ENCODE data around the gene EGFL7.

EGFL7 gene

DNA sequence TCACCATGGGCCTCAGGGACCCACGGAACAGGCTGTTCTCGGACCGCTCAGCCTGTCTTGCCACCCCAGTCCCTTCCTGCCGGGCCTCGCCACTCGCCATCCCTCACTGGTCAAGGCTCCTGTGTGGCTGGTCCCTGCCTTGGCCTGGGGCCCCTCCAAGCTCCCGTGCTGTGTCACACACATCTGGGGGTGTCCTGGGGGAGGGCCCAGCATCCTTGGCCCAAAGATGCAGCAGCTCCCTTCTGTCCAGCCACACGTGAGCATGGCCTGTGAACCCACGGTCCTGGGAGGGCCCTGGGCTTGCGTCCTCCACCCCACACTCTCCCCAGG lies 425 bp upstream of the EGFL7 start:
- no peak for DNase-seq

DNA sequence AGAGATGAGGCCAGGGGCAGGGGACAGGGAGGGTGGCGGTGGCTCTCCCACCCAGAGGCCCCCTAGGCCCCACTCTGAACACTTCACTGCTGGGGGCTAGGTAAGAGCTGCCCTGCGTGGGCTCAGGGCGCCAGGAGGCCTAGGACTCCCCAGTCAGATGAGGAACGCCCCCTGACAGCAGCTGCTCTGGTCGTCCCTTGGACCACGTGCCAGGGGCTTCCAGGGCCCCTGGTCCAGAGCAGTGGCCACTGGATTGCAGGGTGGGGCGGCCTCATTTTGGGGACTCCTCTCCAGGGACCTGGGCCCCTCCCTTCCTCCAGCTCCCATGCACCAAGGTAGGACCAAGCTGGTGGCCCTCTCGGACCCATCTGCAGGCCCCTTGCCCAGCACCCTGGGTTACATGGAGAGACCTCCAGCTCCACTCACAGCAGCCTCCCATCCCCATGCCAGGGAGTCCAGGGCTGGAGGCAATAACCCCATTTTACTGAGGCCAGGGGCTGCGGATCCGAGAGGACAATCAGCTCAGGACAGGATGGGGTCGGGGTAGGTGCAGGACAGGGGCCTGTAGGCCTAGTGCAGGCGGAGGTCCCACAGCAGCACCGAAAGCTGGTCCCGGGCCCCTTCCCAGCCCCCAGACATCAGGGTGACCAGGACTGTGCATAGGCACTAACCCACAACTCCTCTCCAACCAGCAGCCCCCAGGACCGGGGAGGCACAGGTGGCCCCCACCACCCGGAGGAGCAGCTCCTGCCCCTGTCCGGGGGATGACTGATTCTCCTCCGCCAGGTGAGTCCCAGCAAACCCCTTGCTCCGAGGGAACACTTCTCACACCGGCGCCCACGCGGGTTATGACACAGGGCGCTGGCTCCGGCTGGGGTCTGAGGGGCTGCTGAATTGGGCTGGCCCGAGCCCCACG lies 1.5 kb downstream of the EGFL7 start:
- DNase-seq: no peak

DNA sequence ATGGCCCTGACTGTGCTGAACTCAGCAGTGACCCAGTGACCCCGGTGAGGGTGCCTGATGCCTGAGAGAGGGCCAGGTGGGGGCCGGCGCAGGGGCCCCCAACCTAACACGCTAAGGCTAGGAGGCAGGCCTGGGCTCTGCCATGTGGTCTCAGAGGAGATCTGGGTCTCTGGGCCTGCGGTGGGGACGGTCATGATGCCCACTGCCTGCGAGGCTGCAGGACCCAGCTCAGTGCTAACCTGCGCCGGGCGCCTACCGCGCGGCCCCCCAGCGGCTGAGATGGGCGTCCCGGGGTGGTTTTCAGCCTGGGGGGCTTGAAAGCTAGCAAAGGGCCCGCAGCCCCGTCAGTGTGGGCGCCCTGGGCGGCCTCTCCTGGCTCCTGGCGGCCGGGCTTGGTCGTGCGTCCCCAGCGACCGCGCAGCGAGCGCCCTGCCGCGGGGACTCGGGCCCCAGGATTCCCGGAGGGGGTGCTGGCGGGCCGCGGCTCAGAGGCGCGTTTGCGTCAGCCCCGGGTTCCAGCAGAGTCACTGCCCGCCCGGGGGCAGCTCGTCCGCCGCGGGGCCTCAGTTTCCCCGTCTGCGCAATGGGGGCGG lies 2.5 kb downstream of the EGFL7 start:
- no peak for DNase-seq

DNA sequence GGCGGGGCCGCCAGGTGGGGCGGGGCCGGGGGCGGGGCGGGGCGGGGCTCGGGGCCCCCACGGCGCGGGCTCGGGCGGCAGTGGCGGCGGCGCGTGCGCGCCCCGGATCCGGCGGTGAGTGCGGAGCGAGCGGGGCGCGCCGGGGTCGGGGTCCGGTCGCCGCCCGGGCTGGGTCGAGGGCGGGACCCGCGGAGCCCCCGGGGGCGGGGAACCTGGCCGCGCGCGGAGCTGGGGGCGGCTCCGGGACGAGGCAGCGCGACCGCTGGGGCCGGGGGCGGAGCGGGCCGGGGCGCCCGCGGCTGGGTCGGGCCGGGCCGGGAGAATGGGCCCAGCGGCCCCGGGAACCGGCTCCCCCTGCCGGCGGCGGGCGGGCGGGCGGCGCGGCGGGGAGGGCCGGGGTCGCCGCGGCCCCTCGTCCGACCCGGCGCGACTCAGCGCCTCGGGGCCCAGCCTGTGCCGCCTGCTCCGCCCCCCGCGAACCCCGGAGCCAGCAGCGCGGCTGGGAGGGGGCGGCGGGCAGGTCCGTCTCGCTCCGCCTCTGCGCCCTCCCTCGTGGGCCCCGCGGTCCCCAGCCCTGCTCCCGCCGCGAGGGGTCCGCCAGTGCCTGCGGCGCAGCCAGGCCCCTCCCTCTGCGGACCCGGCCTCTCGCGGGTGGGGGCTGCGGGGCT lies 3.1 kb downstream of the EGFL7 start:
- DNase-seq: no peak

DNA sequence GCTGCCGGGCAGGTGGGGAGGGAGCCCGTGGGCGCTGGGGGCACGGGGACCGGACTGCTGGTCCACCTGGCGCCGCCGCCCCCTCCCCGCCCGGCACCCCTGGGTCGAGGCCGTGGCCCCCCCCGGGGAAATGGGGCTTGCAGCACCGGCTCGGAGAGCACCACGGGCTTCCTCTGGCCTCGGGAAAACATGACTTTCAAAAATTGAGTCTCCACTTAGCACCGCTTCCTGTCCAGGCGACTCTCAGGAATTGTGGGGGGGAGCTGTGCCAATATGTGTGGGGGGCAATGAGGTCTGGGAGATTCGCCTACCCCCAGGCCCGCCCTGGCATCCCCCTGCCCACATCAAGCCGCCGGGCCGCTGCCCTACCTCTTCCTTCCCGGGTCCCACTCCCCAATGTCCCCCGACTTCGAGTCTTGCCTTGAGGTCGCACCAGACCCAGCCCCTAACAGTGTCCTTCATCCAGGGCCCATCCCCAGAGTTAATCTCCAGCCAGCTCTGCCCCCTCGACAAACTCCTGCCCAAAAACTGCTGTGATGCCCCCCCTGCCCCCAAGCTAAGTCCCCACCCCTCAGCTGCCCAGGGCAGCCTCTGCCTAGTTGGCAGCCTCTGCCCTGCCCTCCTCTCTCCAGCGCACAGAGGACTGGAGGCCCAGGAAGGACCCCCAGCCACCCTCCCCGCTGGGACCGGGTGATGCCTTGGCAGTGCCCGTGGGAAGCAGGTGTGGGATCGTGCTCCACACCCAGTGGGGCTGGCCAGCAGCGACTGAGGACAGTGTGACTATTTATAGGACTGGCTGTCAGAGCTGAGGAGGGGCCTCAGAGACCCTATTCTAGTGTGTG lies 3.9 kb downstream of the EGFL7 start:
- DNase-seq: no peak

DNA sequence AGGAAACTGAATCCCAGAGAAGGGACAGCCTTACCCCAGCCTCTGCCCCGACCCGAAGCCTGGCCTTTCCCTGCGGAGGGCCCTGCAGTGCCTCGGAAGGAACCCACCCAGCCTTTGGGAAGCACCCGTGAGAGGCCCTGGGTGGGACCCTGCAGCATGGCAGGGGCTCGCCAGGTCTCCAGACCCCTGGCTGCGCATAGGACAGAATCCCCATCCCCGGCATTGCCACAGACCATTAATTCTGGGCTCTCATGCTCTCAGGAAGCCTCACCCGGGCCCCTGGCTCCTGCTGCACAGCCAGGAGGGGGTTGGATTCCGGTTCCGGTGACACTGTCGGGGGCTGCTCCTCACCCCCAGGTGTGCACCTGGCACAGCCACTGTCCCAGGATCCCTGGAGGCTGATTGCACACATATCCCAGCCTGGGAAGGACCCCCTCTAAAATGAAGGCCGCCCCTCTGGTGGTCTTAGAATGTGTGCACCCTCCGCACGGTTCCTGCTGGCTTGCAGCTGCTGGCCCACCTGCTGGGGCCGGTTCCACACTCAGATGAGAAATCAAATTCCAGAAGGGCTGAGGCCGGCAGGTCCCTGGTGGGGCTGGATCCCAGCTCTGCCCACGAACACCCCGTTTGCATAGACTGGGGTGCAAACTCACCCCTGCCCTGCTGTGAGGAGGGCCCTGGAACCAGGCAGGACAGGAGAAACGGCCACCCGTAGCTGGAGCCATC lies 4.7 kb downstream of the EGFL7 start:
- DNase-seq: no peak

DNA sequence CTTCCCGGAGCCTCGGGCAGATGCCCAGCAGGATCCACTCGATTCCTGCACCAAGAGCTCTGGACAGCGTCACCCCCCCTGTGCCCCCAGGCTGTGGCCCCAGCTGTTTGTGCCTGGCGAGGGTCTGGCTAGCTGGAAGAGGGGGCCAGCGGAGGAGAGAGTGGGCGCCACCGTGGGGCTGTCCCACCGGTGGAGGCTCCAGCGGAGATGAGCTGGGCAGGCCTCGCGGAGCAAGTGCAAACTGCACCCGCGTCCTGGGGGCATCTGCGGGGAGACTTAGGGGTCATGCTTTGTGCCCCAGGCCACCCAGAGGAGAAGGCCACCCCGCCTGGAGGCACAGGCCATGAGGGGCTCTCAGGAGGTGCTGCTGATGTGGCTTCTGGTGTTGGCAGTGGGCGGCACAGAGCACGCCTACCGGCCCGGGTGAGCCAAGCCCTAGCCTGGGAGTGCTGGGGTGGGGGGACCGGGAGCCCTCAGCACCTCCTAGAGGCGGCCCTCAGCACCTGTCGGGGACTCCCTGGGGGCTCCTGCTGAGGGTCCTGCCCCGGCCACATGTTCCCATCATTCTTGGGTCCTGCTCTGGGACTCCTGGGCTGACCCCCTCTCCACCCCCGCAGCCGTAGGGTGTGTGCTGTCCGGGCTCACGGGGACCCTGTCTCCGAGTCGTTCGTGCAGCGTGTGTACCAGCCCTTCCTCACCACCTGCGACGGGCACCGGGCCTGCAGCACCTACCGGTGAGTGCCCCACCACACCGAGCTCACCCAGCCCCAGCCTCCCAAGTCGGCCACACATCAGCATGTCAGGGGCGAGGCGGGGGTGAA lies 5.4 kb downstream of the EGFL7 start:
- DNase-seq: no peak

DNA sequence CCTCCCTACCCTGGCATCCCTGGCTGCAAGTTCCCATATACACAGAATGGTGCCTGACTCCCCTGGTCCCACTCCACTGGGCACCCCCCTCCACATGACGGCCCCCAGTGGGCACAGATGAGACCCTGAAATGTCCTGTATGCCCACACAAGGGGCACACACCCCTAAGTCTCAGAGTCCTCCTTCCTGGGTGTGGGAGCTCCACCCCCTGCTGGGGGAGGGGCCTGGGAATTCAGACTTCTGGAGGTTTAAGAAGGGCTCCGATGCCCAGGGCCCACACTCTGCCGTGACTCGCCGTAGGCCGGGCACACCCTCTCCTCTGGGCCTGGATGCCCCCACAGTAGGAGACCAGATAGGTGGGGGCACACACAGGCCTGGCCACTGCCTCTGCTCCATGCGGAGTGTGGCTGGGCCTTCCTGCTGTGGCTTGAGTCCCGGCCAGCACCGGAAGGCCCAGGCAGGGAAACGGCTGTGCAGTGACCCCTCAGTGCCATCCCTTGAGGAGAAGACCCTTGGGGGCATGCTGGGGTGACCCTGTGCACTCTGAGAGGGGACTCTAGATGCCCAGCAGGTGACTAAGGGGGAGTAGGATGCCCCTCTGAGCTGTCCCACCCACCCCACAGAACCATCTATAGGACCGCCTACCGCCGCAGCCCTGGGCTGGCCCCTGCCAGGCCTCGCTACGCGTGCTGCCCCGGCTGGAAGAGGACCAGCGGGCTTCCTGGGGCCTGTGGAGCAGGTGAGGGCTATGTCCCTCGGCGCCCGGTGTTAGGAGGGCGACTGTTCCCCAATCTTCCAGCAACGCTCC lies 6.5 kb downstream of the EGFL7 start:
- DNase-seq: no peak

DNA sequence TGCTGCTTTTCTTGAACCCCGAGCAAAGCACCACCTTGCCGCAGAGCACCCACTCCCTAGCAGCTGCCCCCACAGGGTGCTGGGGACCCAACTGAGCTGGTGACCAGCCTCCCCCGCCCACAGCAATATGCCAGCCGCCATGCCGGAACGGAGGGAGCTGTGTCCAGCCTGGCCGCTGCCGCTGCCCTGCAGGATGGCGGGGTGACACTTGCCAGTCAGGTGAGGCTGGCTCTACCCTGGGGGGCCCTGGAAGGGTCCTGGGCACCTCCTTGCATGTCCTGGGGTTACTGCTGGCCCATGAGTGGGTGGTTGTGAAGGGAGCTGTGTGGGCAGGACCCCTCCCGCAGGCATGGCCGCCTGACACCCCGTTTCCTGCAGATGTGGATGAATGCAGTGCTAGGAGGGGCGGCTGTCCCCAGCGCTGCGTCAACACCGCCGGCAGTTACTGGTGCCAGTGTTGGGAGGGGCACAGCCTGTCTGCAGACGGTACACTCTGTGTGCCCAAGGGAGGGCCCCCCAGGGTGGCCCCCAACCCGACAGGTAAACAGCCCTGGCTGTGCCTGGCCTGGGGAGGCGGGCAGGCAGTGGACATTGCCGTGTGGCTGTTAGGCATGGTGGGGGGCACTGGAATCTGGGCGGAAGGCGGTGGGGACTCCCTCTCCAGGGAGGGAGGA lies 7.2 kb downstream of the EGFL7 start:
- DNase-seq: no peak

DNA sequence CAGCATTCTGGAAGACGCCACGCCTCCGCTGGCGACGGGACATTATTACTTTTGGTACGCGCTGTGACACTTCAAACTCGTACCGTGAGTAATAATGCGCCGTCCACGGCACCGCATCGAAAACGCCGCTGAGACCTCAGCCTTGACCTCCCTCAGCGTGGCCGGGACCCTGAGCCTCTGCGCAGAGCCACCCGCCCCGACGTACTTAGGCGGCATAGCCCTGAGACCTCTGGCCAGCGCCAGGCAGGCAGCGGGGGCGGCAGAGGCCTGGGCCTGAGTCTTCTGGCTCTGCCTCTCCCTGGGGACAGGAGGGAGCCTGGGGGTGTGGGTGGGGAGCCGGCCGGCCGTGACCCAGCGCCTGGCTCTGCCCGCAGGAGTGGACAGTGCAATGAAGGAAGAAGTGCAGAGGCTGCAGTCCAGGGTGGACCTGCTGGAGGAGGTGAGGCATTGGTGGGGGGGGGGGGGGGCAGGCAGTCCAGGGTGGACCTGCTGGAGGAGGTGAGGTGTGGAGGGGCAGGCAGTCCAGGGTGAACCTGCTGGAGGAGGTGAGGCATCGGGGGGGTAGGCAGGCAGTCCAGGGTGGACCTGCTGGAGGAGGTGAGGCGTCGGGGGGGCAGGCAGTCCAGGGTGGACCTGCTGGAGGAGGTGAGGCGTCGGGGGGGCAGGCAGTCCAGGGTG lies 8.0 kb downstream of the EGFL7 start:
- no peak for DNase-seq

DNA sequence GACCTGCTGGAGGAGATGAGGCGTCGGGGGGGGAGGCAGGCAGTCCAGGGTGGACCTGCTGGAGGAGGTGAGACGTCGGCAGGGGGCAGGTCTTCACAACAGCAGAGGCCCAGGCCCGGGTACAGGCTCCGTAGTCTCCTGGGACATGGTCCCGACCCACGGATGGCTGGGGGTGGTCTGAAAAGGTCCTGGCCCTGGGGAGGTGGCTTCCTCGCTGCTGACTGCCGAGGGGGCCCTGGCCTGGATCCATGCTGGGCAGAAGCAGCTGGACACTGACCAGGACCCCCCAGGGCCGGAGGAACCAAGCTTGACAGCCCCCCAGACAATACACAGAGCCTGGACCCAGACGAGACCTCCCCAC lies 8.5 kb downstream of the EGFL7 start:
- DNase-seq: no peak

DNA sequence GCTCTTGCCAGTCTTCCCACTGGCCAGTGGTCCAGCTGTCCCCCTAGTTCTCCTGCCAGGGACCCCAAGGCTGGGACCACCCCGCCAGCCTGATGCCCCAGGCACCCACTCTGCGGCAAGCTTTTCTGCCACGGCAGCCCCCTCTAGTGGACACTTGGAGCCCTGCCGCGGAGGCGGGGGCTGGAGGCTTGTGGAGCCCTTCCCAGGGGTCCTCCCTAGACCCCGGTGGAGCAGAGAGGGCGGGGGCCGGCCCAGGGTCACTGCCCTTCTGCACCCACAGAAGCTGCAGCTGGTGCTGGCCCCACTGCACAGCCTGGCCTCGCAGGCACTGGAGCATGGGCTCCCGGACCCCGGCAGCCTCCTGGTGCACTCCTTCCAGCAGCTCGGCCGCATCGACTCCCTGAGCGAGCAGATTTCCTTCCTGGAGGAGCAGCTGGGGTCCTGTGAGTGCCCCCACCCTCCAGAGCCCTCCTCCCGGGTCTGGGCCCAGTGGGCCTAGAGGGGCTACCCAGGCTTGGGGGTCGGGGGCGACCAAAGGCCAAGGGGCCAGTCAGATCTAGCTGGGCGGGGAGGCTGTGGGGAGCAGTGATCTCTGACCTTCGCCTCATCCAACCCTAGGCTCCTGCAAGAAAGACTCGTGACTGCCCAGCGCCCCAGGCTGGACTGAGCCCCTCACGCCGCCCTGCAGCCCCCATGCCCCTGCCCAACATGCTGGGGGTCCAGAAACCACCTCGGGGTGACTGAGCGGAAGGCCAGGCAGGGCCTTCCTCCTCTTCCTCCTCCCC lies 9.1 kb downstream of the EGFL7 start:
- DNase-seq: no peak

DNA sequence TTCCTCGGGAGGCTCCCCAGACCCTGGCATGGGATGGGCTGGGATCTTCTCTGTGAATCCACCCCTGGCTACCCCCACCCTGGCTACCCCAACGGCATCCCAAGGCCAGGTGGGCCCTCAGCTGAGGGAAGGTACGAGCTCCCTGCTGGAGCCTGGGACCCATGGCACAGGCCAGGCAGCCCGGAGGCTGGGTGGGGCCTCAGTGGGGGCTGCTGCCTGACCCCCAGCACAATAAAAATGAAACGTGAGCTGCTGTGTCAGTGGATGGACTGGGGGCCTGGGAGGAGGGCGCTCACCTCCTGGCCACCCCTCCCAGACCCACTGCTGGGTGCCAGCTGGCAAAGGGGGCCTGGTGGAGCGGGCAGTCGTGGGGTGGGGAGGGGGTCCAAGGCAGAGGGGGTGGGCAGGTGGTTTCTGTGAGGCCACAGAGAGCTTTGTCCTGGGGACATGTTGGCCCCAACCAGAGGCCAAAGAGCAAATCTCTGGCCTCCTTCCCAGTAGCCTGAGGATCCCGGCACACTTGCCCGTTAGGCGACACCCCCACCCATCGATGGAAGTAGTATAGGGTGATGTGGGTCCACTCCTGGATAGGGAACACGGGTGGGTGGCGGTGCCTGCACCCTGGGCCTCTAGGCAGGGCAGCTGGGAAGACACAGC lies 9.8 kb downstream of the EGFL7 start:
- DNase-seq: no peak

DNA sequence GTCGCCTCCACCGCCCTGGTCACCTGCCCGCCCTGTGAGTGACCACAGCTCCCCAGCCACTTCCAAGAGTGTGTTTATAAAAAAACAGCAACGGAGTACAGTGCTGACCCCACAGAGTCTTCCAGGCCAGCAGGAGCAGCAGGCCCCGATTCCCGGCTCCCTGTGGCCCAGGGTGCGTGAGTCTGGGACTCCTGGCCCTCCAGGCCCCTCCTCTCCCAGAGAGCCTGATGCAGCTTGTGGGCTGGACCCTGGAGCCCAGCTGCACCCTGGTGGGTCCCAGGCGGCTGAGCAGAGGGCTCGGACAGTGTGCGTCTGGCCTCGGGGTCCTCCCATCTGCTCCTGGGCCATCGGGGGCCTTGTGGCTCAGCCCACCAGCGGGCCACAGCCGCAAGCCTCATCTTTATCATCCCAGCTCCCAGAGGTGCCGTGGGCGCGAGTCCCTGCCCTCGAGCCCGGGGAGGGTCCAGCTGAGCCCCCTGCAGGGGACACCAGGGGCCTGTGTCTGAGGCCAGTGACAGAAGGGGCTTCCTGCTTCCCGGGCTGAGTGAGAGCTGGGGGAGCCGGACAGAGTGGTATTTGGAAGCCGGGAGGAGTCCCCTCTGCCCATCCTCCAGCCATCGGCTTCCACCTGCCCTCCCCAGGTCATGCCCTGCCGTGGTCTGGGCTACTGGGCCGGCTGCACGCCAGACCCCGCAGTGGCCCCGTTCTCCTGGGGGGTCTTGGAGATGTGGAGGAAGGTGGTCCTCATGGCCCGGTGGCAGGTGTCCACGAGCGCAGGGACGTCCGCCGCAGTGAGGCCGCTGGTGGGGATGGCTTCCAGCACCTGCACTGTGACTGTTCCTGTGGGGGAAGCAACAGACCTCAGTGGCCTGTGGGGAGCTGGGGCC lies 10.6 kb downstream of the EGFL7 start:
- DNase-seq: no peak

DNA sequence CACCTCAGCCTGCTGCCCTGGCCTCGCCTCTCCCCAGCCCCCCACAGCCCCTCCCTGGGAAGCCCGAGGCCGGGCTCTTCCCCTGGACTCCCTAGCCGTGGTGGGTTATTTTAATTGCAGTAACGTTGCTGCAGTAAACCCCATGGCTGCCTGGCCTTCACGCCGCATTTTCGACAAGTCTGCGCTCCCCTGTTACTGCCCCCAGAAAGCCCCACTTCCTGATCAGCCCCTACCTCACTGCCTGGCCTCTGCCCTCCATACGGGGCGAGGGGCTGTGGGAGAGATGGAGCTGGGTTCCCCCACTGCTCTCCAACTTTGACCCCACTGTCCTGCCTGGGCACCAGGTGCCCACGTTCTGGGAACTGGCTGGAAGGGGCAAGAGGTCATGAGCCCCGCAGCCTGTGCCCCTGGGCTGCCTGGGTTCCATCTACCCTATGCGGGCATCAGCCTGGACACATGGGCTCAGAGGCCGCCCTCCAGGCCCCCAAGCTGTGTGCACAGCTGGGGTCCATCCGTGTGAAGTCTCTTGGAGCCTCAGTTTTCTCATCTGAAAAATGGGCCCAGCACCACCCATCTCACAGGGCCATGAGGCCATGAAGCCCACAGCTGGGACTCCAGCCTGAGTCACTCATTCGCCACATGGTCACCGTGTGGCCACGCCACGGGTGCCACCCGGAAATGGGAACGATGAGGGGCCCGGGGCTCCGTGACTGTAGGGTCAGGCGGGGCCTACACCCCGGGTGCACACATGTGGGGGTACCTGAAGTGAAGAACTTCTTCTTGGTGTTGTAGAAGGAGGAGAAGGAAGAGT lies 11.5 kb downstream of the EGFL7 start:
- no peak for DNase-seq

DNA sequence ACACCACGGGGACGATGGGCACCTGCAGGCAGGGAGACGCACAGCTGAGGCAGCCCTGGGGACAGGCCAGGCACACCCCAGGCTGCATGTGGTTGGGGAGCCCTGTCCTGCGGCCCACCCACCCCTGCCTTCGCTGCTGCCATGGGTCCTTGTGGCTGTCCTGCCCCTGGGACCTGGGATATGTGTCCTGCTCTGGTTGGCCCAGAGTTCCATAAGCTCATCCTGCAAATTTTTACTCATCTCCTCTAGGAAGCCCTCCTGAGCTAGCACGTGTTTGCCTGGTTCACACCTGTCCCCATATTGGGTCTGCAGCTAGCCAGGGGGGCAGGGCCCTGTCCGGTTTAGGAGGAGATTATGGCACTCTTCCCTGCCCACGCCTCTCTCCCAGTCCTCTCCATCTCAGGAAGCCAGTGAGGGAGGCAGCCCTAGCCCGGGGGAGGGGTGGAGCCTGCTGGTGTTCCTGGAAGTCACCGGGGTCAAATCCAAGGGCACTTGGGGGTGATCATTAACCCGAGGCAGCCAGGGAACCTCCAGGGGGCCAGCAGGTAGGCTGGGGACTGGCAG lies 12.2 kb downstream of the EGFL7 start:
- no peak for DNase-seq

Data from NCI-H510A treated with DMSO at 0.1 percent for 48 hours (cell line).